Colonic mucosa (tissue), 4 donors: ENCODE measurements around the gene C9orf78. TPM values are rescaled to one million over a fixed set of nuclear protein-coding genes. Genes with fewer than 3 reads are reported as not detected.

ENCODE experiments used
- DNase-seq: peaks from one replicate; pipeline ENCODE4 v3.0.0-alpha.2; 2020
- H3K27ac ChIP-seq: fragments of 200-600 bp; one replicate; pipeline ENCODE4 v1.8.0; 2021
- H3K27me3 ChIP-seq: fragments of 200-600 bp; one replicate; pipeline ENCODE4 v1.8.0; 2021
- H3K36me3 ChIP-seq: fragments of 200-600 bp; one replicate; pipeline ENCODE4 v1.8.0; 2021
- H3K4me1 ChIP-seq: fragments of 200-600 bp; one replicate; pipeline ENCODE4 v1.8.0; 2021; ENCODE audit warnings: mild to moderate bottlenecking
- H3K4me3 ChIP-seq: fragments of 200-600 bp; one replicate; pipeline ENCODE4 v1.8.0; 2021
- H3K9ac ChIP-seq, 2 donors: one replicate each; pipeline ENCODE4 v1.7.0; 2013; ENCODE audit warnings: control low read depth in 2 of 2, low read depth in 2 of 2, low read length in 2 of 2
- H3K9me3 ChIP-seq: fragments of 200-600 bp; one replicate; pipeline ENCODE4 v1.8.0; 2021
- CTCF ChIP-seq: fragments of 200-600 bp; IDR thresholded peaks from one replicate; pipeline ENCODE4 v1.8.0; 2022; ENCODE audit warnings: antibody characterized with exemption, mild to moderate bottlenecking
- intact Hi-C: fragments of 100-400 bp; cut with DNase I; formaldehyde crosslinking; loops from one replicate; pipeline ENCODE4 v1.14.1; 2022
- total RNA-seq, 2 donors: library from RNA; stranded (reverse); fragmentation: NEBNext Ultra II Directional in 1 of 2; extraction: Animal tissue kit (Norgen Biotek cat#: 25700) in 1 of 2; gene quantifications; one replicate each; pipeline ENCODE4 v1.2.1, GENCODE V29; 2021
- donor health status: healthy.
- donor health status: DM: no; HTN: no; CAD: no.
- donor health status: DM: no; HTN: no; CAD: no.

C9orf78 gene
- 10 to 100 TPM; 38.7 to 45.5 TPM for total RNA-seq

GRCh38 chr9:129835128-129835859 is at the start of gene C9orf78, which contains the start of gene USP20:
Gene C9orf78, minus strand, starts transcription at chr9:129835275. Its CDS starts 54 bp downstream, at chr9:129835221.
Gene USP20, plus strand, starts transcription at chr9:129835458. Its CDS starts 17,098 bp downstream, at chr9:129852556.
- Histone ChIP-seq H3K27ac (peak within 1 kb of the TSS; percentile 85), H3K36me3 (peaks cover 17% of the 10 kb centered on the region), H3K4me1 (peaks cover 14% of the 10 kb centered on the region), H3K9me3 (no peaks in the 10 kb centered on the region), H3K4me3 (peak within 1 kb of the TSS; percentile 93), H3K9ac (peak within 1 kb of the TSS; percentile 82 to 98), H3K27me3 (no peaks in the 10 kb centered on the region)
- intact Hi-C loops: no loop called here
- DNase-seq: peak; percentile 98
- TF ChIP-seq CTCF: no peak

DNA sequence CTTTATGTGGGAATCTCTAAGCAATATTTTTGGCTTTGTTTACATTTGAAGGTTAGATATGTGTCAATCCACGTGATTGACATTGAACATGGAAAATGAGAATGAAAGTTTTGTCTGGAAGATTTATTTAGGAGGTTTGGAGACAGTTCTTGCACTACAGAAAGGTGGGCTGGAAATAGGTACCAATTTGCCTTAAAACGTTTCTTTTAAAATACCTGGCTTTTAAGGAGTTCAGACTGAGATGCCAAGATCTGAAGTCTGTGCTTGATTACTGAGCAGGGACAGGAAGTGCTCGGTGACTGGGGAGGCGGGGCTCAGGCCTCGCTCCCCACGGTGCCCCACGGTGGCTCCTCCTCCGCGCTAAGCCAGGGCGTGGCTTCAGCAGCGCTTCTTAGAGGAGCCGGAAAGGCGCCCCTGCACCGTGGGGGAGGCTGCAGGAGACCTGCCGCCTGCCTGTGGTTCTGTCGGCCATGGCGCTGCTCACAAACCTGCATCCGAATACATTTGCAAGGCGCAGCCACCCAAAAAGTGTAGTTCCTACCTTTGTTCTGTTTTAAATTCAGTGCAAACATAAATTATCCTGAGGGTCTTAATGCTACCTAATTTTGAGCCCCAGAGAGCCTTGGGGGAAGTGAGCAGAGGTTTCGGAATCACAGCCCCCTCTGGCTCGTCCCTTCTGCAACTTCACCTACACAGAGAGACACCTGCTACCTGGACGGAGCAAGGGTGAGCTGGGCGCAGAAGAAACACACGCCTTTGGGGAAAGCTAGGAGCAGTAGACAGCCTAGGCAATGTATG is 49.3 kb upstream of the C9orf78 start:
- intact Hi-C loops: loop anchor here (5.0 to 10.0 kb wide), 3 partner anchors 158 to 350 kb away; partner anchors contain the start of gene FNBP1
- Histone ChIP-seq H3K27me3 (no peaks in the 10 kb centered on the region), H3K36me3 (no peaks in the 10 kb centered on the region), H3K4me1 (peaks cover 7% of the 10 kb centered on the region), H3K9me3 (no peaks in the 10 kb centered on the region), H3K27ac (peak overlapping the region; percentile 81), H3K4me3 (peak overlapping the region; percentile 34), H3K9ac (peak overlapping the region; percentile 57 to 93)
- no peak for TF ChIP-seq CTCF
- peak; percentile 96 for DNase-seq

GRCh38 chr9:129881547-129882324 is 46.7 kb upstream of the C9orf78 start:
- intact Hi-C loops: loop anchor here (10.0 kb wide), 1 partner anchor 353 kb away; no protein-coding TSS in a partner anchor
- no peaks in the 10 kb centered on the region for H3K27me3 ChIP-seq
- H3K9me3 ChIP-seq: no peaks in the 10 kb centered on the region
- H3K27ac ChIP-seq: no peak overlapping the region
- H3K36me3 ChIP-seq: no peaks in the 10 kb centered on the region
- no peak overlapping the region for H3K4me3 ChIP-seq
- TF ChIP-seq CTCF: no peak
- no peak for DNase-seq
- peaks cover 7% of the 10 kb centered on the region for H3K4me1 ChIP-seq
- no peak overlapping the region for H3K9ac ChIP-seq

DNA sequence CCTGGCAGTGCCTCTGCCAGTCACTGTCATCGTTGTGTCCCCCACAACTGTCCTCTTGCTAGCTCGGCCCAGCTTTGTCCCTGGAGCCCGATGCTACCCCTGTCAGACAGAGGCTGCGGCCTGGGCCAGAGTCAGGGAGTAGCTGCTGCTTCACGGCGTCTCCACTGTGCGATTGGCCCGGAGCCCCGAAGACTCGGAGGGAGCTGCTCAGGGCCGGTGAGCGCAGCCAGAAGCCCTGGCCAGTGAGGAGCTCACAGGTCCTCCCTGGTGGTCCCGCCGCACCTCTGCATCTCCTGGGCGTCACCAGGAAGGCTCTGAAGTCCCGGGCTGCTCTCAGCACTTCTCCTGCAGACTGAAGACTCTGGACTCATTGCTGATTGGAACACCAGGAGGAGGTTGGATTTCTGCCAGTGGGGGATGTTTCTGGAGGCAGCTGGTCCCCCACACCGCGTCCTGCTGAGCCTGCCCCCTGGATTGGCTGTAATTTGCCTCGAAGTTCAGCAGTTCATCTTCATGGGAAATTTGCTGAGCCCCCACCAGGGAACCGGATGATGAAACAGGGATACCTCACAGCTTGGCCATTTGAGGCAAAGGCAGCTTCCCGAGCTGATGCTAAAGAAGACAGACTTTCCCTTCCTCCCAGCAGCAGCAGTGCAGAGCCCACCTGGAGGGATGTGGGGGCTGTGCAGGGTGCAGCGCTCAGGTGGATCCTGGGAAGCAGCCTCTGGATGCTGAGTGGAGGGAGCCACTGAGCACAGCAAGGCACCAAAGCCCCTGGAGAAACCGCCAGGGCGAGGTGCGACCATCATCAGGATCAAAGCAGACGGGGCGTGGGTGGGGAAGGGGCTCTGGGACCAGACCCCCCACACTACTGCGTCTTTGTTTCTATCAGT is 45.8 kb upstream of the C9orf78 start:
- no peak for DNase-seq
- H3K9ac ChIP-seq: peak overlapping the region in 1 of 2 donors; percentile 30
- H3K4me3 ChIP-seq: no peak overlapping the region
- peaks cover 7% of the 10 kb centered on the region for H3K4me1 ChIP-seq
- H3K27ac ChIP-seq: no peak overlapping the region
- H3K36me3 ChIP-seq: no peaks in the 10 kb centered on the region
- H3K27me3 ChIP-seq: no peaks in the 10 kb centered on the region
- intact Hi-C loops: loop anchor here (10.0 kb wide), 1 partner anchor 354 kb away; no protein-coding TSS in a partner anchor
- H3K9me3 ChIP-seq: no peaks in the 10 kb centered on the region
- TF ChIP-seq CTCF: no peak
